NT2/D1 (cell line): Measurements from ENCODE around the gene ST6GALNAC3.

Experiments used
- DNase-seq: peaks from one replicate; pipeline ENCODE4 v3.0.0-alpha.2; 2011; ENCODE audit warnings: low read depth, low spot score
- H3K27me3 ChIP-seq: 2 replicates; pipeline ENCODE4 v1.6.0; 2011; ENCODE audit warnings: mild to moderate bottlenecking; ENCODE audit not compliant: insufficient read length, insufficient read depth
- H3K36me3 ChIP-seq: 2 replicates; pipeline ENCODE4 v1.6.1; 2011; ENCODE audit warnings: mild to moderate bottlenecking, low read length, mixed read lengths; ENCODE audit not compliant: insufficient read depth, insufficient read length
- H3K4me1 ChIP-seq: 2 replicates; pipeline ENCODE4 v1.5.1; 2011; ENCODE audit not compliant: insufficient read depth, insufficient read length
- H3K4me3 ChIP-seq: 2 replicates; pipeline ENCODE4 v1.5.1; 2011; ENCODE audit warnings: low read depth; ENCODE audit not compliant: insufficient read length
- H3K9ac ChIP-seq: 2 replicates; pipeline ENCODE4 v1.6.0; 2011; ENCODE audit warnings: low read depth; ENCODE audit not compliant: insufficient read length
- H3K9me3 ChIP-seq: 2 replicates; pipeline ENCODE4 v1.5.1; 2011; ENCODE audit warnings: mild to moderate bottlenecking, low read length; ENCODE audit not compliant: insufficient read depth
- SUZ12 ChIP-seq: IDR thresholded peaks from 2 replicates; pipeline ENCODE4 v1.6.1; 2011; ENCODE audit not compliant: insufficient read length, insufficient read depth; ENCODE audit errors: extremely low read depth
- YY1 ChIP-seq: IDR thresholded peaks from 2 replicates; pipeline ENCODE4 v1.6.1; 2011; ENCODE audit not compliant: insufficient read length, insufficient read depth
- ZNF274 ChIP-seq: IDR thresholded peaks from 2 replicates; pipeline ENCODE4 v1.6.1; 2011; ENCODE audit warnings: mild to moderate bottlenecking, low read depth, low read length

ST6GALNAC3 gene

DNA sequence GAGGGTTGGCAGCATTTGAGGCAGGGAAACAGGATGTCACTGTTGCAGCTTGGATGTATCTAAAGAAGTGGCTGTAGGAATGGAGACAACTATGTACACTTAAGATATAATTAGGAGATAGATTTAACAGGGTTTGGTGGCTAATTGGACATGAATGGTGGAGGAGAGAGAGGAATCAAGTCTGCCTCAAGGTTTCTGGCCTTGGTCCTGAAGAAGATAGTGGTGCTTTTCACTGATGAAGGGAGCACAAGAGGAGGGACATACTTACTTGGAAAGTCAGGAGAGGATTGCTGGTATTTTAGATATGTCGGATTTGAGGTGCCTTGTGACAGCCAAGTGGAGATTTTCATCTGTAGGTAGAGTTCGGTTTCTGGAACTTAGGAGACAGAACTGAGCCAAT lies 123.9 kb downstream of the ST6GALNAC3 start:
- Histone ChIP-seq H3K4me1 (no peaks in the 10 kb centered on the region), H3K27me3 (no peaks in the 10 kb centered on the region), H3K9me3 (peaks cover 7% of the 10 kb centered on the region; the same call in 1 of the 2 replicates), H3K9ac (no peak overlapping the region), H3K4me3 (no peak overlapping the region), H3K36me3 (no peaks in the 10 kb centered on the region)
- no peak for TF ChIP-seq ZNF274
- no peak for TF ChIP-seq SUZ12
- TF ChIP-seq YY1, result no peak
- no peak for DNase-seq

DNA sequence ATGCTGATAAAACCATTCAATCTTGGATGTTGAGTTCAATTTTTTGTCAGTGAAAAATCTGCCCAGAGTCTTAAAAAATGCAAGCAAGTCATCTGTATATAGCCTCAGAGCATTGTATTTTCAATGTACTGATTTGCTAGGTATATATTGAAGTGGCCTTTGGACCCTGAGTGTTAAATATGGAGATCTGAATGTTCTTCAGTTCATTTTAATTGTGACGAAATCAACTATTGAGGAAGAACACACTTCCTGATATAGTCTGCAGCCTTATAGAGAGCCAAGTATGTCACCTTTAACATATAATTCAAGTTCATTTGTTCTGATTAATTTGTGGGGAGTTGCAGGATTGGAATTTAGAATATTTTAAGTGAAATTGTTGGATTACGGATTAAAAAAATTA lies 128.1 kb downstream of the ST6GALNAC3 start:
- Histone ChIP-seq H3K36me3 (no peaks in the 10 kb centered on the region), H3K4me3 (no peak overlapping the region), H3K4me1 (no peaks in the 10 kb centered on the region), H3K27me3 (no peaks in the 10 kb centered on the region), H3K9me3 (peaks cover 7% of the 10 kb centered on the region; the same call in 1 of the 2 replicates), H3K9ac (no peak overlapping the region)
- no peak for DNase-seq
- TF ChIP-seq ZNF274, result no peak
- no peak for TF ChIP-seq SUZ12
- no peak for TF ChIP-seq YY1

DNA sequence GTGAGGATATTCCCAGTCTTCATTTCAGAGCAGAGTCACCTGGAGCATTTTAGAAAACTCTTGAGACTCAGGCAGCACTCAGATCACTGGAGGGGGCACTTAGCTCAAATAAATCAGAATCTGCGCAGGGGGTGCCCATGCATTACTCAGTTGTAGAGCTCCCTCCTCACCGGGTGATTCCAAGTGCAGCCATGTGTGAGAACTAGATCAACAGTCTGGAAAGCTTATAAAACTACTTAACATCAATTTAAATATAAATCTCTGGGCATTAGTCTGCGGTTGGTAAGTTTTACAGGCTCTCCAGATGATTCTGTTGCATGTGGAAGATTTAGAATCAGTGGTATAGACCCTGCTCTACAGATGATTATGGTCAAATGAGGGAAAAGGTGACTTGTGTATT lies 128.6 kb downstream of the ST6GALNAC3 start:
- H3K9me3 ChIP-seq, result peaks cover 7% of the 10 kb centered on the region; the same call in 1 of the 2 replicates
- no peaks in the 10 kb centered on the region for H3K27me3 ChIP-seq
- H3K9ac ChIP-seq, result no peak overlapping the region
- no peak overlapping the region for H3K4me3 ChIP-seq
- H3K36me3 ChIP-seq, result no peaks in the 10 kb centered on the region
- DNase-seq, result no peak
- H3K4me1 ChIP-seq, result no peaks in the 10 kb centered on the region
- TF ChIP-seq SUZ12, result no peak
- no peak for TF ChIP-seq ZNF274
- no peak for TF ChIP-seq YY1

DNA sequence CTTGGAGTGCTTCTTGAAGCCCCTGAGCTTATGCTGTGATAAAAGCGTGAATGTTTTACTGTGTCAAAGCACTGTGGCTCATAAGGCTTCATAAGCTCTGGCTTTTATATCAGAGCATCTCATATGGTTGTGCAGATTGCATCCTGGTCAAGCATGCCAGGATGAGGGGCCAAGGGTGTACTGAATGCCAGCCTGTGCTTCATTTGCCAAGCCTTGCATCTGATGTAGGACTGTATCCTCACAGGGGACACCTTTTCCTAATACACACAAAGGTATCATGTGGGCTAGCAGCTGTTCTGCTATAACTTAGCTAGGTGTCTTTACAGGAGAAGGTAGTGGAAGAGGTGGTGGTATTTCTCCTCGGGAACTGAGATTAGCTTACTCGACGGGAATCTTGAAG lies 134.7 kb downstream of the ST6GALNAC3 start:
- H3K9me3 ChIP-seq, result no peaks in the 10 kb centered on the region

DNA sequence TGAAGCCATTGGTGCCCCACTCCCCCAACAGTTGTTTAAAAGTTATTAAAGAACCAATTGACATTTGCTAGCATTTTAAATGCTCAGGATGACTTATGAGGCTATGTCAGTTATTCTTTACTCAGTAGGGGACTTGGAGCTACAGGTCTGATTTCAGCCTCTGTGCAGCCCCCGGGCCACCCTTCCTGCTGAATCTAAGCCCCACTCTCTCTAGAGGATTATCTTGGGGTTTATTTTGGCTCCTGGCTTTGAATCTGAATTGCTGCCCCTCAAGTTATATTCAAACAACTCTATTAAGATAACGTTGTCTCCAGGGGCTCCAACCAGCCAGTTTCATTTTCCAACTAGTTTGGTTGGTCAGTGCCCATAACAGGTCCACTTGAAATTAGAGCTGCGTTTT lies 135.1 kb downstream of the ST6GALNAC3 start:
- H3K27me3 ChIP-seq, result no peaks in the 10 kb centered on the region
- H3K9me3 ChIP-seq, result no peaks in the 10 kb centered on the region
- H3K9ac ChIP-seq, result no peak overlapping the region
- no peak overlapping the region for H3K4me3 ChIP-seq
- H3K36me3 ChIP-seq, result no peaks in the 10 kb centered on the region
- TF ChIP-seq SUZ12 (no peak), YY1 (no peak), ZNF274 (no peak)
- H3K4me1 ChIP-seq, result no peaks in the 10 kb centered on the region
- no peak for DNase-seq

More for the DNA sequence above, 134.7 kb downstream of the ST6GALNAC3 start:
- no peak for TF ChIP-seq SUZ12
- no peak for TF ChIP-seq ZNF274
- TF ChIP-seq YY1, result no peak
- H3K4me1 ChIP-seq, result no peaks in the 10 kb centered on the region
- no peaks in the 10 kb centered on the region for H3K36me3 ChIP-seq
- H3K27me3 ChIP-seq, result no peaks in the 10 kb centered on the region
- no peak for DNase-seq
- H3K9ac ChIP-seq, result no peak overlapping the region
- no peak overlapping the region for H3K4me3 ChIP-seq

DNA sequence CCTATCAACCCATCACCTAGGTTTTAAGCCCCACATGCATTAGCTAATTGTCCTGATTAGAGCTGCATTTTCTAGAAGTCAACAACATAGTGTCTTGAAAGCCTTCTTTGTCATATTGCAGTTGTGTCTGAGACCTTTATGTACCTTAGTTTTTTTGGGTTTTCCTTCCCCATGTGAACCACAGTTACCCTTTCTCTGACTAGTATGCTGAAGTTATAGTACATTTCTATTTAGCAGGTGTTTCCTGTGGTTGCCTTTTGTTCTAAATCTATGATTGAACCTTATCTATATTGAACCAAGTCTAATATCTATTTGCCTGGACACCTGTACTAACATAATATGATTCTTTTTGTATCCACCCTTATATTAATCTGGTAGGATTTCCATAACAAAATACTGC lies 135.6 kb downstream of the ST6GALNAC3 start:
- no peak for TF ChIP-seq SUZ12
- TF ChIP-seq YY1, result no peak
- TF ChIP-seq ZNF274, result no peak
- no peaks in the 10 kb centered on the region for H3K4me1 ChIP-seq
- H3K9me3 ChIP-seq, result no peaks in the 10 kb centered on the region
- H3K36me3 ChIP-seq, result no peaks in the 10 kb centered on the region
- no peaks in the 10 kb centered on the region for H3K27me3 ChIP-seq
- no peak overlapping the region for H3K9ac ChIP-seq
- no peak overlapping the region for H3K4me3 ChIP-seq
- no peak for DNase-seq

DNA sequence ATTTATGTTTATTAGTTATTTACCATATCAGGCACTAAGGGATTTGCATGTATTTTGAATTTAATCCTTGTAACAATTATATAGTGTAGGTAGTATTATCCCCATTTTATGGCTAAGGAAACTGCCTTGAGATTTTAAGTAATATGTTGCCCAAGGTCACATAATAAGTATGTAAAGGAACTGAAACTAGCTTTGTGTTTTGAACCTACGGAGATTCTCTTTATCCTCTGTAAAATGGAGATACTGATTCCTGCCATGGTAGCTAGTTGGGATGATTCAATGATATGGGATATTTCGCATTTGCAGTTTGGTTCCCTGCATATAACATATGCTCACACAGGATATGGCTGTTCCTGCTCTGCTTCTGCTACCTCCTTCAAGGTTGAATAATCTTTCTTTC lies 144.3 kb downstream of the ST6GALNAC3 start:
- no peaks in the 10 kb centered on the region for H3K27me3 ChIP-seq
- no peak for DNase-seq
- TF ChIP-seq SUZ12 (no peak), YY1 (no peak), ZNF274 (no peak)
- H3K4me1 ChIP-seq, result no peaks in the 10 kb centered on the region
- H3K9me3 ChIP-seq, result peaks cover 5% of the 10 kb centered on the region; the same call in 1 of the 2 replicates
- no peak overlapping the region for H3K4me3 ChIP-seq
- no peaks in the 10 kb centered on the region for H3K36me3 ChIP-seq
- no peak overlapping the region for H3K9ac ChIP-seq

DNA sequence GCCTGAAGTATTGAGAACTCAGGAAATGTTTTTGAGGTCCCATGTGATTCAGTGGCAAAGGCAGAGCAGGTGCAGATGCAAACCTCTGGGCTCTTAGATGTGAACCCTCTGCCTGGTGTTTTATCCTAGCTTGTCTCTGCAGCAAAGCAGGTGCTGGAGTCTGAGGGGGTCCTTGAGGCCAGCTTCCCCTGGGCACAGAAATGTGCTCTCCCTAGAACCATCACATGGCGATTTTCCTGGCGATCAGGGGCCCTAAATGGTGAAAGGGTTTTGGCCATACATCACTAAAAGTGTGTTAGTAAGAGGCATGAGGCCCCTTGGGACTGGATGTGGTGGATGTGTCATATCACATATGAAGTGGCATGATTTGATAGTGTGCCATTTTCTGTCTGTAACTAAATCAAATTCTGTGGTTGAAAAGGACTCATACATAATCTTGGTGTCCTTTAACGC lies 144.8 kb downstream of the ST6GALNAC3 start:
- DNase-seq, result no peak
- H3K36me3 ChIP-seq, result no peaks in the 10 kb centered on the region
- H3K9ac ChIP-seq, result no peak overlapping the region
- peaks cover 5% of the 10 kb centered on the region; the same call in 1 of the 2 replicates for H3K9me3 ChIP-seq
- no peak overlapping the region for H3K4me3 ChIP-seq
- no peaks in the 10 kb centered on the region for H3K27me3 ChIP-seq
- no peaks in the 10 kb centered on the region for H3K4me1 ChIP-seq
- TF ChIP-seq ZNF274 (no peak), SUZ12 (no peak), YY1 (no peak)

DNA sequence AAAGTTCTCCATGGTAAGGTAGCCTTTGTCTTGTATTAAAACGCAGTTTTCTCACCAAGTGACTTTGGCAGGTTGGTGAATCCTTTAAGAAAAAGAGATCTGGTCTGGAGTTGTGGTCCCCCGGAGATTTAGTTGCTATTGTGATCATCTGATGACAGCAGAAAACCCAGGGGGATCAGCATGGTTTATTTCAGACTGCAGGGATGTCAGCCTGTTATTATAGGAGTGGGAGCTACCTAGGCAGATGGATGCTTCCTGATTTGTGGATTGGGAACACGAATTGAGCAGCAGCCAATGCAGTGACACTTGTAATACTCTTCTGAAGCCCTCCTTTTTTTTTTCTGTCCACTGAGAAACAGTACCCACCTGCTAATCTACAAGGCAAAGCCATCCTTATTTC lies 150.2 kb downstream of the ST6GALNAC3 start:
- Histone ChIP-seq H3K9ac (no peak overlapping the region), H3K27me3 (no peaks in the 10 kb centered on the region), H3K9me3 (peaks cover 5% of the 10 kb centered on the region; the same call in 1 of the 2 replicates), H3K4me3 (no peak overlapping the region), H3K36me3 (no peaks in the 10 kb centered on the region), H3K4me1 (no peaks in the 10 kb centered on the region)
- TF ChIP-seq YY1, result no peak
- TF ChIP-seq ZNF274, result no peak
- no peak for TF ChIP-seq SUZ12
- no peak for DNase-seq
